ENCODE results near the gene FAF1.

The FAF1 gene

GRCh38 chr1:50978852-50979781 is 19.1 kb upstream of the FAF1 start:
- no peak for DNase-seq (ENCODE audit: extremely low read depth in 1 of 2, low read depth in 1 of 2)

GRCh38 chr1:50978144-50978851 is 18.2 kb upstream of the FAF1 start:
- DNase-seq (ENCODE audit: extremely low read depth in 1 of 2, low read depth in 1 of 2): no peak

- no peak for DNase-seq (ENCODE audit: extremely low read depth in 1 of 2, low read depth in 1 of 2)
Measured at GRCh38 chr1:50977575-50978143, 17.6 kb upstream of the FAF1 start.

GRCh38 chr1:50976890-50977574 is 17.0 kb upstream of the FAF1 start:
- DNase-seq (ENCODE audit: extremely low read depth in 1 of 2, low read depth in 1 of 2): no peak

GRCh38 chr1:50976111-50976889 is 16.2 kb upstream of the FAF1 start:
- DNase-seq (ENCODE audit: extremely low read depth in 1 of 2, low read depth in 1 of 2): no peak

GRCh38 chr1:50975436-50975835 is 15.4 kb upstream of the FAF1 start:
- DNase-seq (ENCODE audit: extremely low read depth in 1 of 2, low read depth in 1 of 2): no peak

GRCh38 chr1:50974618-50974935 is 14.5 kb upstream of the FAF1 start:
- DNase-seq (ENCODE audit: extremely low read depth in 1 of 2, low read depth in 1 of 2): no peak

GRCh38 chr1:50973875-50974617 is 14.0 kb upstream of the FAF1 start:
- no peak for DNase-seq (ENCODE audit: extremely low read depth in 1 of 2, low read depth in 1 of 2)

GRCh38 chr1:50973255-50973654 is 13.2 kb upstream of the FAF1 start:
- no peak for DNase-seq (ENCODE audit: extremely low read depth in 1 of 2, low read depth in 1 of 2)

- DNase-seq (ENCODE audit: extremely low read depth in 1 of 2, low read depth in 1 of 2): no peak
Measured at GRCh38 chr1:50972766-50973165, 12.7 kb upstream of the FAF1 start.

GRCh38 chr1:50971748-50972305 is 11.8 kb upstream of the FAF1 start:
- DNase-seq (ENCODE audit: extremely low read depth in 1 of 2, low read depth in 1 of 2): no peak

GRCh38 chr1:50970931-50971582 is 11.0 kb upstream of the FAF1 start:
- no peak for DNase-seq (ENCODE audit: extremely low read depth in 1 of 2, low read depth in 1 of 2)

- DNase-seq (ENCODE audit: extremely low read depth in 1 of 2, low read depth in 1 of 2): no peak
Measured at GRCh38 chr1:50970509-50970887, 10.4 kb upstream of the FAF1 start.

GRCh38 chr1:50969611-50970508 is 9.8 kb upstream of the FAF1 start, which contains the start of gene CDKN2C:
TSS of gene CDKN2C (plus strand) at chr1:50970245. CDS start at chr1:50970369, 124 bp downstream.
- no peak for DNase-seq (ENCODE audit: extremely low read depth in 1 of 2, low read depth in 1 of 2)

- no peak for DNase-seq (ENCODE audit: extremely low read depth in 1 of 2, low read depth in 1 of 2)
Measured at GRCh38 chr1:50968821-50969610, 8.9 kb upstream of the FAF1 start.

GRCh38 chr1:50968158-50968820 is 8.2 kb upstream of the FAF1 start:
- peak; percentile 61 to 66 for DNase-seq (ENCODE audit: extremely low read depth in 1 of 2, low read depth in 1 of 2)
